HepG2 (cell line): ENCODE data around the gene RUBCNL. TPM values are rescaled to one million over a fixed set of nuclear protein-coding genes. Genes with fewer than 3 reads are reported as not detected.

Source experiments
- ATAC-seq: fragments of 200-7000 bp; cut with Tn5 transposase; 3 replicates; pipeline ENCODE4 v1.9.1; 2020; ENCODE audit warnings: mild to moderate bottlenecking, moderate library complexity
- BruUV-seq: library from RNA; stranded (reverse); fragments of 400-500 nt; replicated peaks from 2 replicates; lab custom pipeline; 2021; lab: Mats Ljungman, UMichigan
- CTCF ChIA-PET: fragments of 300-600 bp; formaldehyde crosslinking; extraction: SDS; loops from one replicate; lab custom pipeline; 2021; ENCODE audit warnings: low total read pairs, inconsistent platforms, low intra/inter-chr PET ratio; lab: Yijun Ruan, JAX
- POLR2A ChIA-PET: fragments of 350-600 bp; sonication (Branson Sonifier 250); formaldehyde crosslinking; loops from one replicate; lab custom pipeline; 2020; ENCODE audit warnings: antibody characterized with exemption, inconsistent platforms; lab: Yijun Ruan, JAX
- DNase-seq: peaks from one replicate; pipeline ENCODE4 v3.0.0-alpha.2; 2015; ENCODE audit warnings: low spot score
- FAIRE-seq: peaks from 3 replicates; lab custom pipeline; 2011; peaks lifted over from hg19 to GRCh38; lab: Jason Lieb, UNC
- H2AFZ ChIP-seq: one replicate; pipeline ENCODE4 v1.6.1; 2011; ENCODE audit warnings: low read length, inconsistent platforms
- H3K27ac ChIP-seq: fragments of 300-600 bp; 3 replicates; pipeline ENCODE4 v1.8.0; 2011; ENCODE audit warnings: mixed run types, mild to moderate bottlenecking, mixed read lengths, low read length, inconsistent platforms; ENCODE audit not compliant: insufficient read depth; ENCODE audit errors: extremely low read length
- H3K27me3 ChIP-seq, 2 experiments: fragments of 200-600 bp in 1 of 2; 2 replicates in 1 of 2; 3 replicates in 1 of 2; pipeline versions ENCODE4 v1.6.0 to v1.8.0; 2011; ENCODE audit warnings: low read length in 2 of 2, mild to moderate bottlenecking in 2 of 2, moderate library complexity in 2 of 2, inconsistent platforms in 1 of 2; ENCODE audit not compliant: insufficient read depth in 2 of 2, control insufficient read depth in 1 of 2
- H3K36me3 ChIP-seq, 2 experiments: fragments of 200-600 bp in 1 of 2; replicated peaks in 1 of 2; 2 replicates in 1 of 2; 3 replicates in 1 of 2; pipeline versions ENCODE4 v1.5.1 to v1.8.0; 2011; ENCODE audit warnings: low read length in 2 of 2, inconsistent platforms in 1 of 2; ENCODE audit not compliant: insufficient read depth in 2 of 2, control insufficient read depth in 1 of 2
- H3K4me1 ChIP-seq: 2 replicates; pipeline ENCODE4 v1.5.1; 2012; ENCODE audit warnings: low read length, inconsistent platforms; ENCODE audit not compliant: insufficient read depth
- H3K4me2 ChIP-seq: 2 replicates; pipeline ENCODE4 v1.6.0; 2011; ENCODE audit warnings: low read depth, low read length, inconsistent platforms
- H3K4me3 ChIP-seq, 3 experiments: fragments of 200-600 bp in 1 of 3; sonication (generic), shearing (Covaris generic) in 1 of 3; replicated peaks in 1 of 3; 2 replicates each; pipeline ENCODE4 v1.5.1; 2011 to 2016; ENCODE audit warnings: low read length in 3 of 3, inconsistent platforms in 2 of 3, low read depth in 2 of 3, mild to moderate bottlenecking in 2 of 3, control low read depth in 1 of 3, mixed read lengths in 1 of 3; ENCODE audit not compliant: insufficient read depth in 1 of 3
- H3K79me2 ChIP-seq: one replicate; pipeline ENCODE4 v1.6.1; 2011; ENCODE audit warnings: low read length, inconsistent platforms; ENCODE audit not compliant: insufficient read depth
- H3K9ac ChIP-seq: 2 replicates; pipeline ENCODE4 v1.6.0; 2011; ENCODE audit warnings: mild to moderate bottlenecking, low read depth, low read length, inconsistent platforms; ENCODE audit not compliant: insufficient read depth
- H3K9me3 ChIP-seq: 2 replicates; pipeline ENCODE4 v1.5.1; 2012; ENCODE audit warnings: mild to moderate bottlenecking, low read length
- H4K20me1 ChIP-seq: 2 replicates; pipeline ENCODE4 v1.6.0; 2011; ENCODE audit warnings: inconsistent platforms, mild to moderate bottlenecking, low read length, moderate library complexity; ENCODE audit not compliant: insufficient read depth
- FOXO4 ChIP-seq: sonication (generic); formaldehyde crosslinking; conservative IDR thresholded peaks from 2 replicates; pipeline ENCODE4 v1.8.1; 2023; ENCODE audit warnings: missing genetic modification reagents
- KLF16 ChIP-seq, 2 experiments: sonication (generic) in 1 of 2; formaldehyde crosslinking in 1 of 2; IDR thresholded peaks; 2 replicates each; pipeline versions ENCODE4 v1.6.1 to v1.8.0; 2016 to 2023; ENCODE audit warnings: missing genetic modification reagents in 2 of 2, missing compliant biosample characterization in 1 of 2
- PAWR ChIP-seq: sonication (generic); formaldehyde crosslinking; IDR thresholded peaks from 2 replicates; pipeline ENCODE4 v1.4.0; 2020; ENCODE audit warnings: missing genetic modification reagents, mild to moderate bottlenecking, borderline replicate concordance
- SATB2 ChIP-seq: sonication (generic); formaldehyde crosslinking; IDR thresholded peaks from 2 replicates; pipeline ENCODE4 v1.5.0; 2020; ENCODE audit warnings: missing genetic modification reagents
- SIN3A ChIP-seq: IDR thresholded peaks from 2 replicates; pipeline ENCODE4 v1.6.1; 2011; ENCODE audit warnings: low read depth, mild to moderate bottlenecking, control low read depth, low read length, borderline replicate concordance
- U2AF1 ChIP-seq: fragments of 200-400 bp; formaldehyde crosslinking; optimal IDR thresholded peaks from 2 replicates; pipeline ENCODE3; 2017; ENCODE audit warnings: mild to moderate bottlenecking, low read depth, low read length
- ZC3H13 ChIP-seq: sonication (generic); formaldehyde crosslinking; IDR thresholded peaks from 2 replicates; pipeline ENCODE4 v1.8.1; 2023; ENCODE audit warnings: mild to moderate bottlenecking, missing genetic modification reagents, moderate library complexity
- ZNF225 ChIP-seq: sonication (generic); formaldehyde crosslinking; IDR thresholded peaks from 2 replicates; pipeline ENCODE4 v1.4.0; 2020; ENCODE audit warnings: mild to moderate bottlenecking, missing genetic modification reagents
- ZNF34 ChIP-seq: sonication (generic); formaldehyde crosslinking; IDR thresholded peaks from 2 replicates; pipeline ENCODE4 v1.4.0; 2020; ENCODE audit warnings: mild to moderate bottlenecking, missing genetic modification reagents, borderline replicate concordance
- ZNF441 ChIP-seq: sonication (generic); formaldehyde crosslinking; IDR thresholded peaks from 2 replicates; pipeline ENCODE4 v1.7.0; 2021; ENCODE audit warnings: missing genetic modification reagents, borderline replicate concordance
- ZNF605 ChIP-seq: sonication (generic); formaldehyde crosslinking; IDR thresholded peaks from 2 replicates; pipeline ENCODE4 v1.8.0; 2022; ENCODE audit warnings: mild to moderate bottlenecking, missing genetic modification reagents
- ZNF724P ChIP-seq: sonication (generic); formaldehyde crosslinking; IDR thresholded peaks from 2 replicates; pipeline ENCODE4 v1.8.0; 2022; ENCODE audit warnings: missing genetic modification reagents, borderline replicate concordance
- WGBS: methylation state at CpG from one replicate; pipeline ENCODE4 v1.1.6; 2017; ENCODE audit warnings: low lambda C conversion rate; 5-methylcytosine and 5-hydroxymethylcytosine counted together
- in situ Hi-C: cut with HindIII; loops from 2 replicates; pipeline ENCODE4 v1.10.0; 2017; ENCODE audit warnings: low pct_unique_long_range_greater_than_20kb; ENCODE audit not compliant: extremely low pct_ligation_motif_present
- intact Hi-C: fragments of 100-400 bp; cut with micrococcal nuclease; formaldehyde crosslinking; loops from one replicate; pipeline ENCODE4 v1.10.0; 2022; ENCODE audit not compliant: unreplicated experiment
- polyA plus RNA-seq, 8 experiments: library from polyadenylated mRNA; depleted of rRNA in 3 of 8; stranded (reverse) in 7 of 8; unstranded in 1 of 8; fragments of >200 nt; fragmentation: Illumina TruSeq in 4 of 8; extraction: Trizol in 4 of 8; gene quantifications; 2 replicates each; pipeline versions ENCODE4 v1.2.1 to v1.2.3, GENCODE V29; 2011 to 2016; ENCODE audit warnings: low read depth in 4 of 8, missing spikeins in 1 of 8, mixed read lengths in 1 of 8; ENCODE audit not compliant: insufficient read depth in 1 of 8
- total RNA-seq, 5 experiments: library from RNA; depleted of rRNA; stranded (reverse); fragments of >200 nt; fragmentation: Illumina TruSeq; extraction: Trizol; gene quantifications; 2 replicates each; pipeline ENCODE4 v1.2.3, GENCODE V29; 2016; ENCODE audit warnings: low read depth in 1 of 5
- TF ChIP-seq, protein P1 (sequence below): sonication (generic); formaldehyde crosslinking; IDR thresholded peaks from 2 replicates; pipeline ENCODE4 v1.4.0; 2020; ENCODE audit warnings: mild to moderate bottlenecking, missing genetic modification reagents

The RUBCNL gene
- total and polyA plus RNA-seq, 2 of the 13 experiments (the other 11 are each of a cell fraction or from before 2014, with no cell fraction given), result not detected

DNA sequence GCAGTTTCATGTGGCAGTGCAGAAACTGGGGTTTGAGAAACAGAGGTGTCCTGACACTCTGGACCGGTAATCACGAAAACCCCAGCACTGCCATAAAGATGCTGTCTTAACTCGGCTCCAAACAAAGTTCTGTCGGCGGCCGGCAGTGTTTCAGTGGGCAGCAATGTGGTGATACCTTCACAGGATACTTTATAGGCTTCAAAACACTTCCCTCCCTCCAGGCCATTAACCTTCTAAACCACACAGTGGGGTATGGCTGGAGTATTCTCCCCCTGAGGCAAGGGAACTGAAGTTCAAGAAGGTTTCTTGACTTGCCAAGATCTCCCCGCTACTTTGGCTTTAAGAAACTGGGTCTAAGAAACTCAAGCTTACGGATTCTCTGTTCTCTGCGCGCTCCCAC, 1.1 kb downstream of the RUBCNL start:
- no peak overlapping the region for H3K4me3 ChIP-seq
- no peaks in the 10 kb centered on the region for H3K9me3 ChIP-seq
- H4K20me1 ChIP-seq, result 0 out of 2 replicates have a peak, but pooled peaks cover 3% of the 10 kb centered on the region
- intact Hi-C loops, result no loop called here
- no peaks in the 10 kb centered on the region for H3K36me3 ChIP-seq
- WGBS, result 17% methylated on average over 9 of the region's 10 CpGs
- CTCF ChIA-PET, result no interaction called here
- H3K27ac ChIP-seq, result no peak overlapping the region
- H3K9ac ChIP-seq, result no peak overlapping the region
- TF ChIP-seq PAWR (CRISPR knock-in tag), result no peak
- no peak for TF ChIP-seq U2AF1
- TF ChIP-seq KLF16 (CRISPR knock-in tag; IDR thresholded peaks at IDR 0.05), result no peak
- TF ChIP-seq, protein P1, sequence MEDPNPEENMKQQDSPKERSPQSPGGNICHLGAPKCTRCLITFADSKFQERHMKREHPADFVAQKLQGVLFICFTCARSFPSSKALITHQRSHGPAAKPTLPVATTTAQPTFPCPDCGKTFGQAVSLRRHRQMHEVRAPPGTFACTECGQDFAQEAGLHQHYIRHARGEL (CRISPR knock-in tag), result no peak
- no peak for TF ChIP-seq ZNF441 (CRISPR knock-in tag)
- no peak for TF ChIP-seq ZNF34 (CRISPR knock-in tag)
- TF ChIP-seq SIN3A, result no peak
- TF ChIP-seq ZNF605, result no peak
- no peak for TF ChIP-seq ZNF225 (CRISPR knock-in tag)
- no peak for TF ChIP-seq SATB2 (CRISPR knock-in tag)
- peaks cover 4 to 51% of the 10 kb centered on the region in 2 experiments for H3K27me3 ChIP-seq
- DNase-seq (no peak), ATAC-seq (no peak), FAIRE-seq (no peak)
- POLR2A ChIA-PET, result no interaction called here
- H3K4me2 ChIP-seq, result no peak overlapping the region
- no peak overlapping the region for H2AFZ ChIP-seq
- BruUV-seq, result no TSS peak
- no peaks in the 10 kb centered on the region for H3K79me2 ChIP-seq
- in situ Hi-C loops, result no loop called here
- H3K4me1 ChIP-seq, result peaks cover 24% of the 10 kb centered on the region

DNA sequence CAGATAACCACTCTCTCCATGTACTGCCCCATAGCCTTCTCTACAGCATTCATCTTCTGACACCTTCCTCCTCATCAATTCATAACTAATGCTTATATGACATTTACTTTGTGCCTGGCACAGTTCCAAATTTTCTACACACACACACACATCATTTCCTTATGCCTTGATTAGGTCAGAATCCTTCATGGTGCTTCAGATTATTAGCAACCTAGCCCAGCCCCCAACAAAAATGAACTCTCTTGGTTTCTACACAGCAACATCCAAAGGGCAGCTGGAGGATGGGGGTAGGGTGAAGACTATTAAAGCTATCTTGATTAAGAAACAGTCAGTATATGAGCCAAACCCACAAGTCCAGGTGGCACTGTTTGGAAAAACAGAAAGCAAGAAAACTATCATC, 3.7 kb downstream of the RUBCNL start:
- no peak for TF ChIP-seq ZC3H13 (CRISPR knock-in tag)
- TF ChIP-seq FOXO4, result no peak
- TF ChIP-seq ZNF724P, result no peak
- TF ChIP-seq, all 625 proteins: peak for 0
- FAIRE-seq (no peak), DNase-seq (no peak), ATAC-seq (no peak)
- H3K27me3 ChIP-seq, result peaks cover 4 to 39% of the 10 kb centered on the region in 2 experiments
- no TSS peak for BruUV-seq
- 0 out of 2 replicates have a peak, but pooled peaks cover under 1% of the 10 kb centered on the region for H4K20me1 ChIP-seq
- CTCF ChIA-PET, result no interaction called here
- no peak overlapping the region for H3K9ac ChIP-seq
- peaks cover 4% of the 10 kb centered on the region; the same call in 1 of the 2 replicates for H3K4me1 ChIP-seq
- H3K4me2 ChIP-seq, result no peak overlapping the region
- no peak overlapping the region for H3K27ac ChIP-seq
- POLR2A ChIA-PET, result no interaction called here
- H3K4me3 ChIP-seq, result no peak overlapping the region
- no peak overlapping the region for H2AFZ ChIP-seq
- H3K36me3 ChIP-seq, result no peaks in the 10 kb centered on the region
- intact Hi-C loops (no loop called here), in situ Hi-C loops (no loop called here)
- H3K79me2 ChIP-seq, result no peaks in the 10 kb centered on the region
- no peaks in the 10 kb centered on the region for H3K9me3 ChIP-seq
